Nephron progenitor cell (in vitro differentiated cells): ENCODE data around the gene SENP6.
A peak's percentile ranks its signal among the peaks of the same experiment; 100 is the strongest.
"Not testable (repeated sequence)": the region's sequence is repeated elsewhere in the genome, so short reads cannot be mapped to it uniquely, and the experiment has no call there.

Source experiments
- DNase-seq: peaks from one replicate; pipeline ENCODE4 v3.0.0; 2021
- H3K27ac Mint-ChIP-seq: 2 replicates; pipeline ENCODE4 v1.8.0; 2021; ENCODE audit warnings: mild to moderate bottlenecking, moderate library complexity, mixed read lengths
- H3K27me3 Mint-ChIP-seq: 2 replicates; pipeline ENCODE4 v1.8.0; 2021; ENCODE audit warnings: mild to moderate bottlenecking, low read depth, mixed read lengths; ENCODE audit not compliant: poor library complexity
- H3K36me3 Mint-ChIP-seq: 2 replicates; pipeline ENCODE4 v1.8.0; 2021; ENCODE audit warnings: low read depth, mixed read lengths
- H3K4me1 Mint-ChIP-seq: 2 replicates; pipeline ENCODE4 v1.8.0; 2021; ENCODE audit warnings: mixed read lengths
- H3K4me3 Mint-ChIP-seq: 2 replicates; pipeline ENCODE4 v1.8.0; 2021; ENCODE audit warnings: mild to moderate bottlenecking, moderate library complexity, mixed read lengths
- H3K9me3 Mint-ChIP-seq: 2 replicates; pipeline ENCODE4 v1.8.0; 2021; ENCODE audit warnings: mild to moderate bottlenecking, moderate library complexity, mixed read lengths
- CTCF ChIP-seq: fragments of 200-600 bp; sonication (generic); IDR thresholded peaks from 2 replicates; pipeline ENCODE4 v1.5.0; 2021; ENCODE audit warnings: antibody characterized with exemption

The SENP6 gene

GRCh38 chr6:75719133-75719532 is 117.5 kb downstream of the SENP6 start:
- no peaks in the 10 kb centered on the region for H3K27me3 Mint-ChIP-seq
- no peaks in the 10 kb centered on the region for H3K9me3 Mint-ChIP-seq
- no peaks in the 10 kb centered on the region for H3K4me1 Mint-ChIP-seq
- no peak for TF ChIP-seq CTCF
- peak overlapping the region; percentile 13 for H3K27ac Mint-ChIP-seq
- H3K36me3 Mint-ChIP-seq = peaks cover 13% of the 10 kb centered on the region
- H3K4me3 Mint-ChIP-seq = no peak overlapping the region
- no peak for DNase-seq

- H3K4me1 Mint-ChIP-seq = no peaks in the 10 kb centered on the region
- DNase-seq = no peak
- no peak overlapping the region for H3K4me3 Mint-ChIP-seq
- no peaks in the 10 kb centered on the region for H3K9me3 Mint-ChIP-seq
- no peak for TF ChIP-seq CTCF
- H3K27me3 Mint-ChIP-seq = no peaks in the 10 kb centered on the region
- no peaks in the 10 kb centered on the region for H3K36me3 Mint-ChIP-seq
- H3K27ac Mint-ChIP-seq = no peak overlapping the region
Observed at GRCh38 chr6:75723382-75723781, 121.7 kb downstream of the SENP6 start.

GRCh38 chr6:75727206-75727605 is 125.5 kb downstream of the SENP6 start:
- Mint-ChIP-seq H3K27ac (no peak overlapping the region), H3K27me3 (no peaks in the 10 kb centered on the region), H3K36me3 (no peaks in the 10 kb centered on the region), H3K4me3 (no peak overlapping the region), H3K4me1 (no peaks in the 10 kb centered on the region), H3K9me3 (no peaks in the 10 kb centered on the region)
- no peak for TF ChIP-seq CTCF
- no peak for DNase-seq

- H3K27ac Mint-ChIP-seq, H3K36me3 Mint-ChIP-seq, H3K27me3 Mint-ChIP-seq, DNase-seq, H3K4me1 Mint-ChIP-seq, H3K4me3 Mint-ChIP-seq, H3K9me3 Mint-ChIP-seq: not testable (repeated sequence)
Observed at GRCh38 chr6:75731029-75731428, 129.3 kb downstream of the SENP6 start.

GRCh38 chr6:75735491-75736186 is 134.0 kb downstream of the SENP6 start:
- TF ChIP-seq CTCF = no peak
- Mint-ChIP-seq H3K4me1 (no peaks in the 10 kb centered on the region), H3K36me3 (no peaks in the 10 kb centered on the region), H3K27me3 (no peaks in the 10 kb centered on the region), H3K27ac (no peak overlapping the region), H3K9me3 (no peaks in the 10 kb centered on the region), H3K4me3 (no peak overlapping the region)
- DNase-seq = no peak

GRCh38 chr6:75743971-75744370 is 142.3 kb downstream of the SENP6 start:
- TF ChIP-seq CTCF = no peak
- Mint-ChIP-seq H3K27me3 (peaks cover 31% of the 10 kb centered on the region), H3K27ac (no peak overlapping the region), H3K4me3 (no peak overlapping the region), H3K36me3 (no peaks in the 10 kb centered on the region), H3K9me3 (no peaks in the 10 kb centered on the region), H3K4me1 (peaks cover 12% of the 10 kb centered on the region)
- DNase-seq = no peak
